NOMO-1 treated with DMSO at 0.1 percent for 48 hours (cell line): Measurements from ENCODE around the gene ADAMTS8.
A peak's percentile ranks its signal among the peaks of the same experiment; 100 is the strongest.
"Not testable (repeated sequence)": the region's sequence is repeated elsewhere in the genome, so short reads cannot be mapped to it uniquely, and the experiment has no call there.

ENCODE experiments used
- DNase-seq: peaks from one replicate; lab custom pipeline; 2025; ENCODE audit not compliant: unreplicated experiment; lab: John Stamatoyannopoulos, UW

Gene ADAMTS8

GRCh38 chr11:130439160-130439519 lies 10.7 kb upstream of the ADAMTS8 start:
- no peak for DNase-seq

GRCh38 chr11:130438401-130439159 lies 10.2 kb upstream of the ADAMTS8 start:
- not testable (repeated sequence) for DNase-seq

- DNase-seq, result no peak
These were observed 9.4 kb upstream of the ADAMTS8 start for GRCh38 chr11:130437848-130438247.

DNA sequence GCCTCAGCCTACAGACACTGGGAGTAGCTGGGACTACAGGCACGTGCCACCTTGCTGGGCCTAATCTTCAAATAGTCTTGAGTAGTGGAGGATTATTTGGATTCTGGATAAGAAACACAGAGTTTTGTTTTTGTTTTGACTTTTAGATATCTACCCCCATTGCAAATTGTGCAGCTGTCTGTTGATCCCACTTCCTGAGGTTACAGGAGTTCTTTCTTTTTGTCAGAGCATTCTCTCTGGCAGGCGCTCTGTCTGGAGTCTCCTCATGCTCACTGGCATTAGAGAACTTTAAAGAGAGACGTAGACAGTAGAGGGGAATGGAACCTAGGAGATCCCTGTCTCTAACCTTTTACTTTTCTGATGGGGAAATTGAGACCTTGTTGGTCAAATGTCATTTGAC lies 7.8 kb upstream of the ADAMTS8 start:
- DNase-seq, result no peak

DNA sequence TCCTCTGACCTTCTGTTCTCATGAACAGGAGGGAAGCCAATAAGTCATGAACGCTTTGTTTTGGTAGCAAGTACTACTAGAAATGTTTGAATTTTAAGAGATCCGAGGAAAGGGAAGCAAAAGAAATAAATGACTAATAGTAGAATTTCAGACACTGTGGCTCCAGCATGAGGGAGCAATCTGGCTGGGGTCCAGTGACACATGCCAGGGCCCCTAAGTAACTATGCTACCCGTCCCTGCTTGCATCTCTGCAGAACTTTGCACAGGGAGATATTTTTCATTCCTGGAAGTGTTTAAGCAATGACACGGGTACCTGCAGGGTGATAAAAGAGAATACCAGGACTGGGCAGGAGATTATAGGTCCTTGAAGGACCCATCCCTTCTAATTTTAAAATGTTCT lies 7.3 kb upstream of the ADAMTS8 start:
- no peak for DNase-seq

- peak; percentile 71 for DNase-seq
These were observed 6.3 kb upstream of the ADAMTS8 start for GRCh38 chr11:130434521-130435223.

GRCh38 chr11:130433357-130433756 lies 4.9 kb upstream of the ADAMTS8 start:
- no peak for DNase-seq

DNA sequence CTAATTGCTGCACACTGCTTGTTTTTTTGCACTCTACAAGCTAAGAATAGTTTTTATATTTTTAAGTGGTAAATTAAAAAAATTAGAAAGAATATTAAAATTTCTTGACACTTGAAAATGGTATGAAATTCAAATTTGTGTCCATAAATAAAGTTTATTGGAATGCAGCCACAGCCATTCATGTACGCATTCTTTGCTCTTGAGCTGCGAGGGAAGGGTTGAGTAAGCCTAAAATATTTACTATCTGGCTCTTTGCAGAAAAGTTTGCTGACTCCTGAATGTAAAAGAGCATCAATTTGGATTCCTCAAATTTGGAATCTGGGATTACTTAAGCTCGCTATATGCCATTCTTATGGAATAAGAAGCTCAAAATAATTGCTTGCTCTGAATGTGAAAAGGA lies 3.4 kb upstream of the ADAMTS8 start:
- no peak for DNase-seq

DNA sequence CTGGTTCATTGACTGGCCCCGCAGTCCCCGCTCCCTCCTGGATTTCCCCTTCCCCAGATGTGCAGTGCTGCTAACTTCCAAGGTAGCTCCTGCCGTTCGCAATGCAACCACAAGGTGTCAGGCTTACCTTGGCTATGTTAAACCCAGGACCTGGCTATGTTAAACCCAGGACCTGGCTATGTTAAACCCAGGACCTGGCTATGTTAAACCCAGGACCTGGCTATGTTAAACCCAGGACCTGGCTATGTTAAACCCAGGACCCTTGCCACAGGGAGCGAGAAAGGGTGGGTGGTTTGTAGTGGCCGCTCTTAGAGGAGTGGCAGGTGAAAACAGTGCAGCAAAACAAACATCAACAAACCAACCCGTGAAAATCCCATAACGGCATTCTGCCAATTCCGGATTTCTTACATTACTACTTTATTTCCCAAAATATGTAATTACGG lies 2.9 kb upstream of the ADAMTS8 start:
- peak; percentile 15 for DNase-seq

- DNase-seq, result no peak
These were observed 1.6 kb upstream of the ADAMTS8 start for GRCh38 chr11:130429983-130430382.

- DNase-seq, result no peak
These were observed 792 bp upstream of the ADAMTS8 start for GRCh38 chr11:130429120-130429681.

- peak; percentile 3 for DNase-seq
These were observed 661 bp downstream of the ADAMTS8 start for GRCh38 chr11:130427581-130428315.

- DNase-seq, result no peak
These were observed 1.5 kb downstream of the ADAMTS8 start for GRCh38 chr11:130426837-130427341.

- no peak for DNase-seq
These were observed 2.1 kb downstream of the ADAMTS8 start for GRCh38 chr11:130426223-130426836.

- DNase-seq, result no peak
These were observed 3.3 kb downstream of the ADAMTS8 start for GRCh38 chr11:130425156-130425555.

GRCh38 chr11:130424613-130425140 lies 3.7 kb downstream of the ADAMTS8 start:
- DNase-seq, result no peak

DNA sequence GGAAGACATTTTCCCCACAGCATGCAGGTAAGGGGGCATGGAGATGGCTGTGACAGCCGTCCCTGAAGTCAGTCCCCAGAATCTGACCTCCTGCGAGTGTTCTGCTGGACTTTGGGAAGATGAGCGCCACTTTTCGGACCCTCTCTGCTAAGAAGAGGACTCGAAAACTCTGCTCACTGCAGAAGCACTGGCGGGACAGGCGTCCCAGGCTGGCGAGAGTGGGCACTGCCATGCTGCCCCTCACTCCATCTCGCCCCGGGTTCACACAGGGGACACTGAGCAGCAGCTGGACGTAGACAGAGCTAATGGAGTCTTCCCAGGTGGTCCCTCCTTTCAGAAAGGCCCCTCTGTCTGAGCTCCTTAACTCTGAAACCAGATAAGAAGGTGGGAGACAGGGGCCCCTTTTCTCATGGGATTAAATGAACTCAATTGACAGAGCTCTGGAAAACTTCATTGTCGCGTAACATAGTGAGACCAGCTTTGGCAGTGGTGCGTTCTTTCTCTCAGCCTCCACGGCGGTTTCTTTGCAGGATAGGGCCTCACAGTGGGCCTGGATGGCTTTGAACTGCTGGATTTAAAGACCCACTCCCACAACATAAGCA lies 4.8 kb downstream of the ADAMTS8 start:
- DNase-seq, result no peak

GRCh38 chr11:130422251-130422995 lies 6.0 kb downstream of the ADAMTS8 start:
- DNase-seq, result no peak

- no peak for DNase-seq
These were observed 6.7 kb downstream of the ADAMTS8 start for GRCh38 chr11:130421697-130422096.

GRCh38 chr11:130421199-130421585 lies 7.2 kb downstream of the ADAMTS8 start:
- no peak for DNase-seq
